Loucy (cell line): Measurements from ENCODE around the gene ZFP36.

Experiments
- CTCF ChIP-seq: fragments of 200-600 bp; sonication (generic); conservative IDR thresholded peaks from 2 replicates; pipeline ENCODE4 v1.5.1; 2014; ENCODE audit warnings: mild to moderate bottlenecking, antibody characterized with exemption, low read length
- EZH2phosphoT487 ChIP-seq: fragments of 200-600 bp; IDR thresholded peaks from 2 replicates; pipeline ENCODE4 v1.6.1; 2018; ENCODE audit warnings: antibody characterized with exemption, mild to moderate bottlenecking, moderate library complexity, borderline replicate concordance

GRCh38 chr19:39405261-39405957 is 1.2 kb upstream of the ZFP36 start:
- TF ChIP-seq CTCF (no peak), EZH2phosphoT487 (no peak)
